Suprapubic skin (tissue), 3 donors: ENCODE results near the gene TDP1.
"Not testable (repeated sequence)": the region's sequence is repeated elsewhere in the genome, so short reads cannot be mapped to it uniquely, and the experiment has no call there.

Experiments used
- CTCF ChIP-seq, 2 donors: fragments of 200-600 bp in 1 of 2; fragments of 450-650 bp in 1 of 2; sonication (generic) in 1 of 2; IDR thresholded peaks; one replicate each; pipeline ENCODE4 v1.5.1; 2016 to 2019; ENCODE audit warnings: antibody characterized with exemption in 2 of 2, mild to moderate bottlenecking in 1 of 2, moderate library complexity in 1 of 2
- EP300 ChIP-seq: sonication (generic); formaldehyde crosslinking; IDR thresholded peaks from one replicate; pipeline ENCODE4 v1.6.1; 2017; ENCODE audit warnings: antibody characterized with exemption
- POLR2A ChIP-seq, 2 donors: fragments of 450-650 bp; IDR thresholded peaks; one replicate each; pipeline ENCODE4 v1.6.1; 2017; ENCODE audit warnings: antibody characterized with exemption in 2 of 2, mild to moderate bottlenecking in 2 of 2, moderate library complexity in 2 of 2

DNA sequence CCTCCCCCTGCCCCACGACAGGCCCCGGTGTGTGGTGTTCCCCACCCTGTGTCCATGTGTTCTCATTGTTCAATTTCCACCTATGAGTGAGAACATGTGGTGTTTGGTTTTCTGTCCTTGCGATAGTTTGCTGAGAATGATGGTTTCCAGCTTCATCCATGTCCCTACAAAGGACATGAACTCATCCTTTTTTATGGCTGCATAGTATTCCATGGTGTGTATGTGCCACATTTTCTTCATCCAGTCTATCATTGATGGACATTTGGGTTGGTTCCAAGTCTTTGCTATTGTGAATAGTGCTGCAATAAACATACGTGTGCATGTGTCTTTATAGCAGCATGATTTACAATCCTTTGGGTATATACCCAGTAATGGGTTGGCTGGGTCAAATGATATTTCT, 70.9 kb downstream of the TDP1 start:
- not testable (repeated sequence) for TF ChIP-seq CTCF (IDR thresholded peaks at IDR 0.05); POLR2A (IDR thresholded peaks at IDR 0.05); EP300
